ENCODE results near the gene OR2L13.
"Not testable (repeated sequence)": the region's sequence is repeated elsewhere in the genome, so short reads cannot be mapped to it uniquely, and the experiment has no call there.

The OR2L13 gene, protein sequence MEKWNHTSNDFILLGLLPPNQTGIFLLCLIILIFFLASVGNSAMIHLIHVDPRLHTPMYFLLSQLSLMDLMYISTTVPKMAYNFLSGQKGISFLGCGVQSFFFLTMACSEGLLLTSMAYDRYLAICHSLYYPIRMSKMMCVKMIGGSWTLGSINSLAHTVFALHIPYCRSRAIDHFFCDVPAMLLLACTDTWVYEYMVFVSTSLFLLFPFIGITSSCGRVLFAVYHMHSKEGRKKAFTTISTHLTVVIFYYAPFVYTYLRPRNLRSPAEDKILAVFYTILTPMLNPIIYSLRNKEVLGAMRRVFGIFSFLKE

DNA sequence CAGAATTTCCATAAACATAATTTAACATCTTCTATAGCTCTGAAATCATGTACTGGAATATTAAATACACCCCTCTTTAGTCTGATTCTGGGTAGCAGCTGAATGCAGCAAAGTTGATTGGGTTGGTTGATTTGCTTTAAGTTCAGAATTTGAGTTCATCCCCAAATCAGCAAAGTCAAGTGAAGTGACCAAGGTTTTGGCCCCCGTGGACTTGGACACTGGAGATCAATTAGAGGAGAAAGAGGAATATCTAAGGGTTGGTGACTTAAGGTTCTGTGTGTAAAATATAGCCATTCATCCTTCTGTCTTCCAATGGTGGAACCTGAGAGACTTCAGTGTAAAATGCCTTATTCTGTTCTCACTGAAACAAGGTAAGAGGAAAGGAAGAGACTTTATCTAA is at the start of gene OR2L13:
Gene OR2L13 (plus strand): TSS at position 301 of the 400 bp plus-strand sequence. CDS start 4,192 bp downstream, outside the sequence.
- no peak for DNase-seq

DNA sequence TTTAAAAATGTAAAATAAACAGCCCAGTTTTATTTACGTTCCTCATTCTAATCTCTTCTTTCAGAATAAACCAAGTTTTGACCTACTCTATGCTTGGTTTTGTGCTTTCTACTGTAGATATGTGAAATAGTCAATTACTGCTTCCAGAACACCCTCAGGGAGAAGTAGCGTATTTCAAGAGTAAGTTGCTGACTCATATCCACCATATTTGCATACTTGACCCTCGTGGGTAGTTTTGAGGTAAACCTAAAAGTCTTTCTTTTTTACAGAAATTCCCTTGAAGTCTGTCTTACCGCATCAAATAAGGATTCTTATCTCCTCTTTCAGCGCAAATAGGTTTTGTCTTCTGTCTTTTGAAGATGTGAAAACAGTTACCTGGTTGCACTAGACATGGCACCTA is 49.8 kb upstream of the OR2L13 start:
- no peak for DNase-seq

DNA sequence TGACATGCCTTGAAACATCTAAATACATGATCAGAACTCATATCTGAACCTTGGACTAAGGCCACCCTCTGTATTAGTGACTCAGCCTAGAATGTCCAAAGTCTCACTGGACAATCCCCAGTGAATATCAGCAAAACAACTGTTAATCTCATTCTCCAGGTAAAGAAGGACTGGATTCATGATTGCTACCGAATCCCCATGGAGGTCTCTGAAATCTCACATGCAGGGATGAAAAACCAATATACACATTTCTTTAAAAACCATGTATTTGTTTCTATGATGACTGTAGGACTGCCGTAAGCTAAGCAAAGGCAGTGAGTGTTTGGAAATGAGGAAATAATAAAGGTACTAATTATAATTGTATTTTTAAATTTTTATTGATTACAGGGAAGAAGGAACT is 48.4 kb upstream of the OR2L13 start, which contains the start of gene OR2L3:
Gene OR2L3 (plus strand): TSS at position 301 of the 400 bp plus-strand sequence. CDS start 13,846 bp downstream, outside the sequence.
- no peak for DNase-seq

DNA sequence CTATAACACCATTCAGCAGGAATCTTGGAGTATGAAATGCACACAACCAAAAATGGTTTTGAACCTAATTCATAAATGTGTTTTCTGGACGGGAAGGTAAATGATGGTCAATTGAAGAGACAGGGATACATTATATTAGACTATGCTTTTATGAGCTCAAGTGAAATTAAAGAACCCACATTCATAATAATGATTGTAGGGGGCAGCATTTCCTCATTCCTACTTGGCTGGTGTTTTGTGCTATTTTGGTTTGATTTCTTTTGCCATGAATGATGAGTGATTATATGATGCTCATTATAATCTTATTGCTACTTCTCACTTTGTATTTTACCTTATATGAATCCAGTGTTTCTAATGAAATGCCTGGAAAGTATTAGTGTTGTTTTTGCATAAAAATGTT is 48.0 kb upstream of the OR2L13 start:
- no peak for DNase-seq

DNA sequence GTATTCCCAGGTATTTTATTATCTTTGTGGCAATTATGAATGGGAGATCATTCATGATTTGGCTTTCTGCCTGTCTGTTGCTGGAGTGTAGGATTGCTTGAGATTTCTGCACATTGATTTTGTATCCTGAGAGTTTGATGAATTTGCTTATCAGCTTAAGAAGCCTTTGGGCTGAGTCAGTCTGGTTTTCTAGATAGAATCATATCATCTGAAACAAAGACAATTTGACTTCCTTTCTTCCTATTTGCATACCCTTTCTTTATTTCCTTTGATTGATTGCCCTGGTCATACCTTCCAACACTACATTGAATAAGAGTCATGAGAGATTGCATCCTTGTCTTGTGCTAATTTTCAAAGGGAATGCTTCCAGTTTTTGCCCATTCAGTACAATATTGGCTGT is 40.3 kb upstream of the OR2L13 start:
- no peak for DNase-seq

DNA sequence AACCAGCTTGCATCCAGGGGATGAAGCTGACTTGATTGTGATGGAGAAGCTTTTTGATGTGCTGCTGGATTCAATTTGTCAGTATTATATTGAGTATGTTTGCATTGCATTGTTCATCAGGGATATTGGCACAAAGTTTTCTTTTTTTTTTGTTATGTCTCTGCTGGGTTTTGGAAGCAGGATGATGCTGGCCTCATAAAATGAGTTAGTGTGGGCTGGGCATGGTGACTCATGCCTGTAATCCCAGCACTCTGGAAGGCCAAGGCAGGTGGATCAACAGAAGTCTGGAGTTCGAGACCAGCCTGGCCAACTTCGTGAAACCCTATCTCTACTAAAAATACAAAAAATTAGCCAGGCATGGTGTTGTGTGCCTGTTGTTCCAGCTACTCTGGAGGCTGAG is 39.7 kb upstream of the OR2L13 start:
- DNase-seq: no peak

DNA sequence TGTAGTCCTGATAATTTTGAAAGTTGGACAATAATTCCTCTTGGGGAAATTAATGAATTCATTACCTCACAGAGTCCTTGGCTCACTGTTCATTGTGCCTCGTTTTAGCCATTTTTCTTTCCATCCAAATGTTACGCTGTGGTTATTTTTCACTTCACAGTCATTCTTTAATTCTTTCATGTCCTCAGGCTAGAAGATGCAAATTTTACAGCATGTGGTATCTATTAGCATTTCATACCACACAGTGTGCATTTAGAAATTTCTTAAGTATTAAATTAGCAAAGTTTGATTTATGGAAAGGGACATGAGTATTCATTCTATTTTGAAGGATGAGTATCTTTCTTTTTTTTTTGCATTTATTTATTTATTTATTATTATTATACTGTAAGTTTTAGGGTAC is 29.9 kb upstream of the OR2L13 start:
- DNase-seq: no peak

DNA sequence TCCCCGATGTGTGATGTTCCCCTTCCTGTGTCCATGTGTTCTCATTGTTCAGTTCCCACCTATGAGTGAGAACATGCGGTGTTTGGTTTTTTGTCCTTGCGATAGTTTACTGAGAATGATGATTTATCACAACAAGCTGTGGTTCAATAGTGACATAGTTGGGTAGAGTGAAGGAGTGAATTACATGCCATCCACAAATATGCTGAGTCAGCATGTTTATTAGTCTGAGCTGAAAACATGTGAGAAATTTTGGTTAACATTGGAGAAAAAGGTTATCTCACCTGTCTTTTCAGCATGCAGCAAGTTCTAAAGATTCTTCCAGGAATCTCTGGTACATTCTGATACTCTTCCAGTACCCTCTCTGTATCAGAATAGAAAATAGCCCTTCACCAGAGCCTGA is 29.4 kb upstream of the OR2L13 start:
- DNase-seq: no peak

DNA sequence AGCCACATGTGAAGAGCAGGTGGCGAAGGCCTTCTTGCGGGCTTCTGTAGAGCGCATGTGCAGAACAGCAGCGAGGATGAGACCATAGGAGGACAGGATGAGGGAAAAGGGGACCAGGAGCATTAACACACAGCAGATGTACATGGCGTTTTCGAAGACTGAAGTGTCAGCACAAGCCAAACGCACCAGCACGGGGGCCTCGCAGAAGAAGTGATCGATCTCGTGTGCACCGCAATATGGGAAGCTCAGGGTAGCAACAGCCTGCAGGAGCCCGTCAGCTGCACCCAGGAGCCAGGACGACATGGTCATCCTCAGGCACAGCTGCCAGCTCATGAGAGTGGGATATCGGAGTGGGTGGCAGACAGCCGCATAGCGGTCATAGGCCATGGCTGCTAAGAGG is 11.1 kb upstream of the OR2L13 start:
- not testable (repeated sequence) for DNase-seq

DNA sequence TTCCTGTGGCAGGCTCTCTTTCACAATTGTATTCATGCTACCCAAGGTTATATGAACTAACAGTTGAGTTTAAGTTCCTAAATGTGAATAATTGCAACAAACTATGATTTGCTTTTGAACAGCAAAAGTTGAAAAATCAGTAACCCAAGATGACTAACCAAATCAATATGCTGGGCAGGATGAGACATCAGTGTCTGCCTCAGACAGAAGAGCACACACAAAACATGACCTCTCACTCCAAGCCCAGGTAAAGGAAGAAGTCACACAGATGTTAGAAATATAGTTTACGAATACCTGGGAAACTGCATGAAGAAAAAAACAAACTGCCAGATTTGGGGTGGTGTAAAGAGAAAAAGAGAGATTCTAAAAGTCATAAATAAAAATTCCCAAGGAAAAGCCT is 3.5 kb downstream of the OR2L13 start:
- DNase-seq: no peak

DNA sequence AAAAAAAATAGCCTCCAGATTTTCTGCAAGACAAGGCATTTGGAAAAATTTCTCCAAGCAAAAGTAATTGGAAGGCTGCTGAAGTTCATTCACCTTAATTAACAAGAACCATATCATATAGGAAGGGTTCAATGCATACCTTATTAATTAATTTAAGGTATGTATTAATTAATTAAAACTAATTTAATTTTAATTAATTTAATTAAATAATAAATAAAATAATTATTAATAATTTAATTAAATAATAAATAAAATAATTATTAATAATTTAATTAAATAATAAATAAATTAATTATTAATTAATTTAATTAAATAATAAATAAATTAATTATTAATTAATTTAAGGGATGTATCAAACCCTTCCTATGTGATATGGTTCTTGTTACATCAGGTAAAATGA is 7.9 kb downstream of the OR2L13 start:
- no peak for DNase-seq

DNA sequence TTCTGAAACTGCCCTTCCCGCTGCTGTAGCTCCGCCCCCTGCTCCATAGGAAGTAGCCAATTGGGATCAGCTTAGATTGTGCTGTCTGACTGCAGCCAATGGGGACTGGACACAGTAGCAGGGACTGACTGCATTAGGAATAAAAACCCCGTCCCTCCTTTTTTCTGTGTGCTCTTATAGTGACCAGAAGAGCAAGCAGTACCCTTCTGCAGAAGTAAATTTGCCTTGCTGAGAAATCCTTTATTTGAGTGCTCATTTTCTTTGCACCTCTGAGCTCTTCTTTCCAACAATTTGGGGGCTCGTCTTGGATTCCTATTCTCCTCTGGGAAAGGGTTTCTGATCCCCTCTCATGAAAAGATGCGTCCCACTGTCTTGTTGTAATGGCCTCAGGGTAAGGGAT is 16.2 kb downstream of the OR2L13 start:
- DNase-seq: no peak

DNA sequence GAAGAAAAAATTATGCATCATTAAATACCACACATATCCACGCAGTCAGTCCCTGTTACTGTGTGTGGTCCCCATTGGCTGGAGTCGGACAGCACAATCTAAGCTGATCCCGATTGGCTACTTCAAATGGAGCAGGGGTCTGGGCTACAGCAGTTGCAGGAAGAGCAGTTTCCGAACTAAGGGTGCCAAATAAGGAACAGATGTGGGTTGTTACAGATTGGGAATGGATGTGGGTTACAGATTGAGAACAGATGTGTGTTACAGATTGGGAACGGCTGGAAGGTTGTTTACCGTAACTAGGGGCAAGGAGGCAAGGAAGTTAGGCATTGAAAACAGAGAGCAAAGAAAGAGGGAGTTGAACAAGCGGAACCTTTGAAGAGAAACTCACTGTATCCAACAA is 19.9 kb downstream of the OR2L13 start:
- no peak for DNase-seq

DNA sequence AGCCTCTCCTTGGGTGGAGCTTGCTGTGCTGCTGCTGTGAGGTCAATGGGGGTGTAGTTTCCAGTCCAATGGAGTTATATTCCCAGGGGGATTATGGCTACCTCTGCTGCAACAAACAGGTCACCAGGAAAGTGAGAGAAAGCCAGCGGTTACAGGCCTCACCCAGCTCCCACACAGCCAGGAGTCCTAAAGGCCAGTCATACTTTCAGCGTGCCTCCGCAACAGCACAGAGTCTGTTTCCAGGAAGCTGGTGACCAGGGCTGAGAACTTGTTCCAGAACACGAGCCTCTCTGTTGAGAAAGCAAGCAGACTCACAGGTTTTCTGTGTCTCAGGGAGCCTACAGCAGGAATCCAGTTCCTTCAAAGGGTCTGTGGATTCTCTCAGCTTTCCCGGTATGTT is 32.7 kb downstream of the OR2L13 start:
- DNase-seq: no peak

DNA sequence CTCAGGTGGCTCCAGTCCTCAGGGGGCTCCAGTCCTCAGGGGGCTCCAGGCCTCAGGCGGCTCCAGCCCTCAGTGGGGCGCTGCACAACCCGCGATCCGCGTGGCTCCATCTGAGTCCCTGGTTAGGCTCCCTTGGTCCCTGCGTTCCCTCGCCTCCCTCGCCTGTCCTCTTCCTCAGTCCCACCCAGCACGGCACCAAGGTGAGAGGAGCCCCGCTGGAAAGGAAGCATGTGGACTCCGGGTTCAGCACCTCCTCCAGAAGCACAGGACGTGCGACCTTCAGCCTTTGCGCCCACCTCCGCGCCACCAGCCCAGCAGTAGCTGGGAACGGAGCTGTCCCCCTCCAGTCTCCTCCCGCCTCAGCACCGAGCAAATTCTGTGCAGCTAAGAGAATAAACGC is 41.8 kb downstream of the OR2L13 start:
- no peak for DNase-seq

DNA sequence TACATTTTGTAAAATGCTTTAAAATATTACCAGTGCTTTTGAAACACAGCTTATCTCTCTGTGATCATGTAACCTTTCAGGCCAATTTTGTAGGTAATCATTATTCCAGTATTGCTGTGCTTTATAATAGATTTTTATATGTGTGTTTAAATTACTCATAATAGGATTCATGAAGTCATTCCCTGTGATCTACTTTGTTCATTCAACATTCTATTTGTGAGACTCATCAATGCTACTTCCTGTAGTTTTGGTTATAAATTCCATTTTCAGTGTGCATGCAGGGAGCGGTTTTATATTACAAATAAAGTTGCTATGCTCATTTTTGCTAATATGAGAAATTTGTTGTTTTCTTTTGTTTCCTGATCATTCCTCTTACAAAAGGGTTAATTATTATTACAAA is 45.9 kb downstream of the OR2L13 start:
- no peak for DNase-seq

DNA sequence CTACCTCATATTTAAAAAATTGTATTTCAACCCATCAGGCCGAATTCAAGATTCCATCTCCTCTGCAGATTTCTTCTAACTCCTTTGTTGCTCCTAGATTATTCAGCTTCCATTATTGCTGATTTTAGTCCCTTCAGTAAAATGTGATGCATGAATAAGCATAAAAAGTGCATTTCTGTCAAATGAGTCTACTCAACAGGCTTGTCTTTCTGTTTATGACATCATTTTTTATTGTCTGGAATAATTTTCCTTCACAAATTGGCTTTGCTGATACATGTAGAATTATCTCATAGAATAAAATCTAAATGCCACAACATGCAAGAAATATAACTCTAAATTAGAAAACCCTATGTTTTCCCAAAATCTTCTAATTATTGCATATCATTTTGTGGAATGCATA is 48.3 kb downstream of the OR2L13 start:
- no peak for DNase-seq

DNA sequence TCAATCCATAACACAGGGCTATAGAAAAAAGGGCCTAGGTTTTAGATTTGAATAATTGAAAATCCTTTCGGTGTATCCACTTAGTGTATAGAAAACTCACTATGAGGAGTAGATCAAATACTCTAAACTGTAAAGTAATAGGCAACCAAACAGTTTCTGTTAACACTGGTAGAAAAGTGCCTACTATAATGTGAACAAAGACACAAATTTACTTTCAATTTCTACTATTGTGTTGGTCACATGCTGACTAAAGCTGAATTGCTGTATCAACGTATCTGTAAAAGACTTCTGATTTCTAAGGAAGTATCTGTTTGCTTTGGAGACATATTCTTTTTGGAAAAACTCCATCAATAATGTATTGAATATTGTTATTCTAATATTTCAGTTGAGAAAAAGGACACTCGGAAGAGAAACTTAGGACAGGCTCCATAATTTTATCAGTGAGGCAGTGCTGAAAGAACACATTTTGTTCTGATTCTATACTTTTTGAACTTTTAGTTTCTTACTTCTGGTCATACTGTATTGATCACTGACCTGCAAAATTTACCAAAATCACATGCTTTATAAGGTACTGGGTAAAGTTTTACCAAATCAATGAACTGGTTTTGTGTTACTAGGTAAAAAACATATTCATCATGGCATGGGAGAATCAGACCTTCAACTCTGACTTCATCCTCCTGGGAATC is 49.7 kb downstream of the OR2L13 start, which contains the start of gene OR2M5:
Gene OR2M5 (plus strand): TSS at position 636 of the 686 bp plus-strand sequence. CDS start 0 bp downstream, at position 636.
- no peak for DNase-seq

All from NCI-H1105 (cell line).